ENCODE results near the gene HLA-DRB5. TPM values are rescaled to one million over a fixed set of nuclear protein-coding genes. Genes with fewer than 3 reads are reported as not detected.
A peak's percentile ranks its signal among the peaks of the same experiment; 100 is the strongest.
"Not testable (repeated sequence)": the region's sequence is repeated elsewhere in the genome, so short reads cannot be mapped to it uniquely, and the experiment has no call there.

Gene HLA-DRB5
- total RNA-seq = 266 TPM
- 20.0 TPM for polyA plus RNA-seq
- long read RNA-seq, donor 1, partial matches to known transcripts = 0 of 1 reads
- long read RNA-seq, donor 1, other reads (novel, unspliced or antisense) = 0 of 1 reads
- long read RNA-seq, donor 2 = 0 reads
- long read RNA-seq, donor 3, partial matches to known transcripts = 45 of 63 reads
- long read RNA-seq, donor 3, other reads (novel, unspliced or antisense) = 18 of 63 reads
- long read RNA-seq, donor 4, partial matches to known transcripts = 472 of 541 reads
- long read RNA-seq, donor 4, other reads (novel, unspliced or antisense) = 69 of 541 reads
- long read RNA-seq, donor 5, transcript HLA-DRB5-201 (6 exons, 1,260 nt) = major isoform, 78 of 568 reads
- long read RNA-seq, donor 5, partial matches to known transcripts = 376 of 568 reads
- long read RNA-seq, donor 5, other reads (novel, unspliced or antisense) = 114 of 568 reads
- long read RNA-seq, donor 6, transcript HLA-DRB5-201 (6 exons, 1,260 nt) = major isoform, 60 of 492 reads
- long read RNA-seq, donor 6, partial matches to known transcripts = 378 of 492 reads
- long read RNA-seq, donor 6, other reads (novel, unspliced or antisense) = 54 of 492 reads
- long read RNA-seq, donor 7, transcript HLA-DRB5-201 (6 exons, 1,260 nt) = major isoform, 71 of 234 reads
- long read RNA-seq, donor 7, partial matches to known transcripts = 139 of 234 reads
- long read RNA-seq, donor 7, other reads (novel, unspliced or antisense) = 24 of 234 reads
- long read RNA-seq, donor 8, transcript HLA-DRB5-201 (6 exons, 1,260 nt) = major isoform, 22 of 47 reads
- long read RNA-seq, donor 8, partial matches to known transcripts = 25 of 47 reads
- long read RNA-seq, donor 8, other reads (novel, unspliced or antisense) = 0 of 47 reads
- long read RNA-seq, donor 9 = 0 reads
- long read RNA-seq, donor 10, transcript HLA-DRB5-201 (6 exons, 1,260 nt) = major isoform, 33 of 93 reads
- long read RNA-seq, donor 10, partial matches to known transcripts = 49 of 93 reads
- long read RNA-seq, donor 10, other reads (novel, unspliced or antisense) = 11 of 93 reads

- Histone ChIP-seq H3K4me1 (ENCODE audit: control insufficient read depth in 2 of 2, insufficient read depth in 2 of 2, low read length in 2 of 2) (no peaks in the 10 kb centered on the region), H3K9me3 (ENCODE audit: control insufficient read depth in 2 of 2, insufficient read depth in 1 of 2, low read length in 1 of 2) (no peaks in the 10 kb centered on the region), H3K36me3 (ENCODE audit: control insufficient read depth in 2 of 2, insufficient read depth in 2 of 2, low read length in 1 of 2) (no peaks in the 10 kb centered on the region), H3K4me3 (ENCODE audit: low read length in 2 of 2) (no peak within 1 kb of the TSS), H3K27ac (ENCODE audit: low read depth in 1 of 2, low read length in 1 of 2) (peak within 1 kb of the TSS; percentile 15 to 40), H3K27me3 (ENCODE audit: control insufficient read depth in 2 of 2, insufficient read depth in 1 of 2, low read length in 1 of 2) (no peaks in the 10 kb centered on the region)
- DNase-seq (ENCODE audit: low read depth in 6 of 9, low spot score in 9 of 9) = peak in 2 of 9 donors; percentile 7 to 35
- WGBS = 29% methylated on average over 3 of the region's 4 CpGs
Measured at GRCh38 chr6:32529697-32530430, at the start of gene HLA-DRB5. Gene HLA-DRB5, minus strand, starts transcription at chr6:32530287. Its CDS starts 63 bp downstream, at chr6:32530224.

- Histone ChIP-seq H3K27ac (ENCODE audit: low read depth in 1 of 2, low read length in 1 of 2) (peak overlapping the region in 1 of 2 donors; percentile 40), H3K27me3 (ENCODE audit: control insufficient read depth in 2 of 2, insufficient read depth in 1 of 2, low read length in 1 of 2) (no peaks in the 10 kb centered on the region), H3K36me3 (ENCODE audit: control insufficient read depth in 2 of 2, insufficient read depth in 2 of 2, low read length in 1 of 2) (peaks cover 0 to 4% of the 10 kb centered on the region in 2 donors), H3K4me3 (ENCODE audit: low read length in 2 of 2) (no peak overlapping the region), H3K4me1 (ENCODE audit: control insufficient read depth in 2 of 2, insufficient read depth in 2 of 2, low read length in 2 of 2) (no peaks in the 10 kb centered on the region), H3K9me3 (ENCODE audit: control insufficient read depth in 2 of 2, insufficient read depth in 1 of 2, low read length in 1 of 2) (no peaks in the 10 kb centered on the region)
- DNase-seq (ENCODE audit: low read depth in 6 of 9, low spot score in 9 of 9) = no peak
- 41% methylated on average over 3 of the region's 3 CpGs for WGBS
Measured at GRCh38 chr6:32578962-32579361, 48.9 kb upstream of the HLA-DRB5 start.

DNA sequence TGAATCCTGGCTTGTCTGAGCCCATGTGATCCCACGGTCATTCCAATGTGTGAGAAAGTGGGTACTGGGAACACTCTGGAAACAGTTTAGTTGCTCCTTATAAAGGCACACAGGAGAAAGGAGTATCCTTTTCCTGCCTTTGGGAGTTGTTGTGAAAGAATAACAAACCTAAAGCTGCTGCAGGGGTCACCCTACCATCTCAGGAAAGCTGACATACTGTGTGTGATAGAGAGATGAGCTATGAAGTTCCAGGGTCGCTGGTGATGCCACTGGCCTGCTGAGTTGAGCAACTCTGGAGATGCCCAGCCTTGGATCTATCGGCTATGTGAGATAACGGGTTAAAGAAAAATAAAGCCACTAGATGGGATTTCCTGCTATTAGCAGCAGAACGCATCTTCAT is 47.4 kb upstream of the HLA-DRB5 start:
- not testable (repeated sequence) for H3K9me3 ChIP-seq (ENCODE audit: control insufficient read depth in 2 of 2, insufficient read depth in 1 of 2, low read length in 1 of 2); DNase-seq (ENCODE audit: low read depth in 6 of 9, low spot score in 9 of 9); H3K27ac ChIP-seq (ENCODE audit: low read depth in 1 of 2, low read length in 1 of 2); H3K4me3 ChIP-seq (ENCODE audit: low read length in 2 of 2); H3K36me3 ChIP-seq (ENCODE audit: control insufficient read depth in 2 of 2, insufficient read depth in 2 of 2, low read length in 1 of 2); H3K4me1 ChIP-seq (ENCODE audit: control insufficient read depth in 2 of 2, insufficient read depth in 2 of 2, low read length in 2 of 2); H3K27me3 ChIP-seq (ENCODE audit: control insufficient read depth in 2 of 2, insufficient read depth in 1 of 2, low read length in 1 of 2)
- 33% methylated on average over 5 of the region's 5 CpGs for WGBS

DNA sequence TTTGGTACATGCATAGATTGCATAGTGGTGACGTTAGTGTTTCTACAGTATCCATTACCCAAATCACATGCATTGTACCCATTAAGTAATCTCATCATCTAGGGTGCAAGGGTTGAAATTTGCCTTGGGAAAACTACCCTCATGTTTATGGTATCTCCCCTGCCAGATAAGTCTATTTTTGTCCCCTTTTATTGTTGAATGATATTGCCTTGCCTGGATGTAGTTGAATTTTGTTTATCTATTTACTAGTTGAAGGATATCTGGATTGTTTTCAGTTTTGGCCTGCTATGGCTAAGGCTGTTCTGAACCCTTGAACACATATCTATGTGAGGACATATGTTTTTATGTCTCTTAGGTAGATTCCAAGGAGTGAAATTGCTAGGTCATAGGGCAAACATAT is 46.2 kb upstream of the HLA-DRB5 start:
- no peaks in the 10 kb centered on the region for H3K27me3 ChIP-seq (ENCODE audit: control insufficient read depth in 2 of 2, insufficient read depth in 1 of 2, low read length in 1 of 2)

DNA sequence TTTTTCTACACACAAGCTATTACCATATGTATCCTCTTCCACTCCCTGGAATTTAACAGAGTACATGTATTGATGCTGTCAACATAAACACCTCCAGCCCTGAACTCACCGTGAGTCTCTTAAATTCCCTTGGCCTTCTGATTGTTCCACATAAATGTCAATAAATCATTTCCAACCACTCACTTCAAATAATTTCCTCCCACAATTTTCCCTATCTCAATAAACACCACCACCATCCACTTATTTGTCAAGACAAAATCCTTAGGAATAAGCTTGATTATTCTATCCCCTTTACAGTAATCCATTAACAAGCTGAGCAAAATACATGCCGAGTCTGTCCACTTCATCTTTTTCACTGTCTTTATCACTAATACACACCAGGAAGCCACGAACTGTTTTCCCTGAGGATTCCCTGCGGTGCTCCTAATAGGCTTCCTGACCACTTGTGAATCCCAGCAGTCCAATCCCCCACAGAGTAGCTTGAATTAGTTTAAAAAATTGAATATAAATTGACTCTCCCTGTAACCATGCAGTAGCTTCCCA is 40.3 kb upstream of the HLA-DRB5 start:
- Histone ChIP-seq H3K27ac (ENCODE audit: low read depth in 1 of 2, low read length in 1 of 2) (no peak overlapping the region), H3K4me3 (ENCODE audit: low read length in 2 of 2) (no peak overlapping the region), H3K4me1 (ENCODE audit: control insufficient read depth in 2 of 2, insufficient read depth in 2 of 2, low read length in 2 of 2) (no peaks in the 10 kb centered on the region), H3K27me3 (ENCODE audit: control insufficient read depth in 2 of 2, insufficient read depth in 1 of 2, low read length in 1 of 2) (no peaks in the 10 kb centered on the region), H3K36me3 (ENCODE audit: control insufficient read depth in 2 of 2, insufficient read depth in 2 of 2, low read length in 1 of 2) (no peaks in the 10 kb centered on the region), H3K9me3 (ENCODE audit: control insufficient read depth in 2 of 2, insufficient read depth in 1 of 2, low read length in 1 of 2) (no peaks in the 10 kb centered on the region)
- DNase-seq (ENCODE audit: low read depth in 6 of 9, low spot score in 9 of 9) = no peak
- 46% methylated on average over 4 of the region's 4 CpGs for WGBS

More for the DNA sequence above, 46.2 kb upstream of the HLA-DRB5 start:
- peaks cover 0 to 4% of the 10 kb centered on the region in 2 donors for H3K36me3 ChIP-seq (ENCODE audit: control insufficient read depth in 2 of 2, insufficient read depth in 2 of 2, low read length in 1 of 2)
- no peak for DNase-seq (ENCODE audit: low read depth in 6 of 9, low spot score in 9 of 9)
- 95% methylated on average over 1 of the region's 1 CpG for WGBS
- no peak overlapping the region for H3K27ac ChIP-seq (ENCODE audit: low read depth in 1 of 2, low read length in 1 of 2)
- no peaks in the 10 kb centered on the region for H3K4me1 ChIP-seq (ENCODE audit: control insufficient read depth in 2 of 2, insufficient read depth in 2 of 2, low read length in 2 of 2)
- H3K9me3 ChIP-seq (ENCODE audit: control insufficient read depth in 2 of 2, insufficient read depth in 1 of 2, low read length in 1 of 2) = no peaks in the 10 kb centered on the region
- no peak overlapping the region for H3K4me3 ChIP-seq (ENCODE audit: low read length in 2 of 2)

DNA sequence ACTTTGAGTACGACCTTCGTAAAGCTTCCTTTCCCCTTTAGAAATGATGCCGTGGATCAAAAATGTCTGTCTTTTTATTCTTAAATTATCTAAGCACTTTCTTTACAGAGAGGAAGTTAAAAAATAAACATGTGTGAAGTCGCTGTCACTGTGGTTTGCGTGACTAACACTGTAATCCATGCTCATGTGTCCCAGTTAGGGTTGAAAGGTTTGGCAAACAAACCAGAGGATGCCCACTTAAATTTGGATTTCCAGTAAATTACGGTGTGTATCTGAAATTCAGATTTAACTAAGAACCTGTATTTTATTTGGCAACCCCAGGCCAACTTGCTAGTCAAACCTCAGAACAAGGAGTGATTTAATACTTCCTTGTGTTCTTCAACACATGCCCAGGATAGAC is 38.5 kb upstream of the HLA-DRB5 start:
- H3K27me3 ChIP-seq (ENCODE audit: control insufficient read depth in 2 of 2, insufficient read depth in 1 of 2, low read length in 1 of 2) = no peaks in the 10 kb centered on the region
- H3K9me3 ChIP-seq (ENCODE audit: control insufficient read depth in 2 of 2, insufficient read depth in 1 of 2, low read length in 1 of 2) = no peaks in the 10 kb centered on the region
- no peaks in the 10 kb centered on the region for H3K36me3 ChIP-seq (ENCODE audit: control insufficient read depth in 2 of 2, insufficient read depth in 2 of 2, low read length in 1 of 2)
- DNase-seq (ENCODE audit: low read depth in 6 of 9, low spot score in 9 of 9) = no peak
- H3K27ac ChIP-seq (ENCODE audit: low read depth in 1 of 2, low read length in 1 of 2) = no peak overlapping the region
- no peaks in the 10 kb centered on the region for H3K4me1 ChIP-seq (ENCODE audit: control insufficient read depth in 2 of 2, insufficient read depth in 2 of 2, low read length in 2 of 2)
- 15% methylated on average over 6 of the region's 6 CpGs for WGBS
- no peak overlapping the region for H3K4me3 ChIP-seq (ENCODE audit: low read length in 2 of 2)

- Histone ChIP-seq H3K27me3 (ENCODE audit: control insufficient read depth in 2 of 2, insufficient read depth in 1 of 2, low read length in 1 of 2) (no peaks in the 10 kb centered on the region), H3K4me3 (ENCODE audit: low read length in 2 of 2) (no peak overlapping the region), H3K9me3 (ENCODE audit: control insufficient read depth in 2 of 2, insufficient read depth in 1 of 2, low read length in 1 of 2) (no peaks in the 10 kb centered on the region), H3K27ac (ENCODE audit: low read depth in 1 of 2, low read length in 1 of 2) (no peak overlapping the region), H3K4me1 (ENCODE audit: control insufficient read depth in 2 of 2, insufficient read depth in 2 of 2, low read length in 2 of 2) (no peaks in the 10 kb centered on the region), H3K36me3 (ENCODE audit: control insufficient read depth in 2 of 2, insufficient read depth in 2 of 2, low read length in 1 of 2) (no peaks in the 10 kb centered on the region)
- 68% methylated on average over 8 of the region's 8 CpGs for WGBS
- no peak for DNase-seq (ENCODE audit: low read depth in 6 of 9, low spot score in 9 of 9)
Measured at GRCh38 chr6:32566957-32567356, 36.9 kb upstream of the HLA-DRB5 start.

GRCh38 chr6:32565511-32565910 is 35.4 kb upstream of the HLA-DRB5 start:
- Histone ChIP-seq H3K9me3 (ENCODE audit: control insufficient read depth in 2 of 2, insufficient read depth in 1 of 2, low read length in 1 of 2) (no peaks in the 10 kb centered on the region), H3K27me3 (ENCODE audit: control insufficient read depth in 2 of 2, insufficient read depth in 1 of 2, low read length in 1 of 2) (no peaks in the 10 kb centered on the region), H3K27ac (ENCODE audit: low read depth in 1 of 2, low read length in 1 of 2) (no peak overlapping the region), H3K4me3 (ENCODE audit: low read length in 2 of 2) (no peak overlapping the region), H3K4me1 (ENCODE audit: control insufficient read depth in 2 of 2, insufficient read depth in 2 of 2, low read length in 2 of 2) (no peaks in the 10 kb centered on the region), H3K36me3 (ENCODE audit: control insufficient read depth in 2 of 2, insufficient read depth in 2 of 2, low read length in 1 of 2) (no peaks in the 10 kb centered on the region)
- WGBS = 100% methylated on average over 1 of the region's 1 CpG
- no peak for DNase-seq (ENCODE audit: low read depth in 6 of 9, low spot score in 9 of 9)

Data from thymus (tissue), 14 donors.